Mesothelial cell of epicardium (in vitro differentiated cells): Measurements from ENCODE around the gene C1QC. TPM values are rescaled to one million over a fixed set of nuclear protein-coding genes. Genes with fewer than 3 reads are reported as not detected.
A peak's percentile ranks its signal among the peaks of the same experiment; 100 is the strongest.
"Not testable (repeated sequence)": the region's sequence is repeated elsewhere in the genome, so short reads cannot be mapped to it uniquely, and the experiment has no call there.

Source experiments
- DNase-seq, 2 experiments: peaks; one replicate each; pipeline ENCODE4 v3.0.0; 2021; ENCODE audit warnings: low spot score in 2 of 2; ENCODE audit not compliant: unreplicated experiment in 2 of 2
- H3K27ac Mint-ChIP-seq: 2 replicates; pipeline ENCODE4 v1.8.0; 2021; ENCODE audit warnings: mixed read lengths
- H3K27me3 Mint-ChIP-seq: 2 replicates; pipeline ENCODE4 v1.8.0; 2021; ENCODE audit warnings: low read depth, mixed read lengths
- H3K36me3 Mint-ChIP-seq: 2 replicates; pipeline ENCODE4 v1.8.0; 2021; ENCODE audit warnings: mixed read lengths
- H3K4me1 Mint-ChIP-seq: 2 replicates; pipeline ENCODE4 v1.8.0; 2021; ENCODE audit warnings: mixed read lengths
- H3K4me3 Mint-ChIP-seq: 2 replicates; pipeline ENCODE4 v1.8.0; 2021; ENCODE audit warnings: mild to moderate bottlenecking, moderate library complexity, mixed read lengths
- H3K9me3 Mint-ChIP-seq: 2 replicates; pipeline ENCODE4 v1.8.0; 2021; ENCODE audit warnings: mixed read lengths
- total RNA-seq: library from RNA; stranded (reverse); gene quantifications from 3 replicates; pipeline ENCODE4 v1.2.1, GENCODE V29; 2021
- TF ChIP-seq, protein P1 (sequence below): fragments of 200-600 bp; sonication (generic); IDR thresholded peaks from one replicate; pipeline ENCODE4 v1.5.0; 2021; ENCODE audit warnings: antibody characterized with exemption; ENCODE audit not compliant: unreplicated experiment

C1QC gene
- total RNA-seq, 1 donor from 2014 or later, result not detected

DNA sequence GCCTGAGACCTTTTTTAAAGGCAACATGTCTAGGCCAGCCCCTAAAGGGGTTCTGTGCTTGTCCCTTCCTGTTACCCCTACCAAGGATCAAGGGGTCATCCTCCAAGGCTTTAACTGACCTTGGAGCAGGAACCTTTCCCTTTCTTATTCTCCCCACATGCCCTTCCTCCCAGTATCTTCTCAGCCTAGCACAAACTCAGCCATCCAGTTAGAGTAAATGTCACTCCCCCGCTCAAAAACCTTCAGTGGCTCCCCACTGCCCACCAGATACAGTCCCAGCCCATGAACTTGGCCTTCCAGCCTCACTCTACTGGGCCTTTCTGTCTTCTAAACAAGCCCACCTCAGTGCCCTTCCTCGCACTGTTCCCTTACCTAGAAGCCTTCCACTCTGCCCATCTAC is 18.4 kb downstream of the C1QC start:
- H3K4me3 Mint-ChIP-seq, result no peak overlapping the region
- H3K27ac Mint-ChIP-seq, result no peak overlapping the region
- TF ChIP-seq, protein P1, sequence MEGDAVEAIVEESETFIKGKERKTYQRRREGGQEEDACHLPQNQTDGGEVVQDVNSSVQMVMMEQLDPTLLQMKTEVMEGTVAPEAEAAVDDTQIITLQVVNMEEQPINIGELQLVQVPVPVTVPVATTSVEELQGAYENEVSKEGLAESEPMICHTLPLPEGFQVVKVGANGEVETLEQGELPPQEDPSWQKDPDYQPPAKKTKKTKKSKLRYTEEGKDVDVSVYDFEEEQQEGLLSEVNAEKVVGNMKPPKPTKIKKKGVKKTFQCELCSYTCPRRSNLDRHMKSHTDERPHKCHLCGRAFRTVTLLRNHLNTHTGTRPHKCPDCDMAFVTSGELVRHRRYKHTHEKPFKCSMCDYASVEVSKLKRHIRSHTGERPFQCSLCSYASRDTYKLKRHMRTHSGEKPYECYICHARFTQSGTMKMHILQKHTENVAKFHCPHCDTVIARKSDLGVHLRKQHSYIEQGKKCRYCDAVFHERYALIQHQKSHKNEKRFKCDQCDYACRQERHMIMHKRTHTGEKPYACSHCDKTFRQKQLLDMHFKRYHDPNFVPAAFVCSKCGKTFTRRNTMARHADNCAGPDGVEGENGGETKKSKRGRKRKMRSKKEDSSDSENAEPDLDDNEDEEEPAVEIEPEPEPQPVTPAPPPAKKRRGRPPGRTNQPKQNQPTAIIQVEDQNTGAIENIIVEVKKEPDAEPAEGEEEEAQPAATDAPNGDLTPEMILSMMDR, result no peak
- peaks cover 23% of the 10 kb centered on the region for H3K27me3 Mint-ChIP-seq
- no peaks in the 10 kb centered on the region for H3K9me3 Mint-ChIP-seq
- H3K4me1 Mint-ChIP-seq, result no peaks in the 10 kb centered on the region
- no peak for DNase-seq
- H3K36me3 Mint-ChIP-seq, result no peaks in the 10 kb centered on the region

DNA sequence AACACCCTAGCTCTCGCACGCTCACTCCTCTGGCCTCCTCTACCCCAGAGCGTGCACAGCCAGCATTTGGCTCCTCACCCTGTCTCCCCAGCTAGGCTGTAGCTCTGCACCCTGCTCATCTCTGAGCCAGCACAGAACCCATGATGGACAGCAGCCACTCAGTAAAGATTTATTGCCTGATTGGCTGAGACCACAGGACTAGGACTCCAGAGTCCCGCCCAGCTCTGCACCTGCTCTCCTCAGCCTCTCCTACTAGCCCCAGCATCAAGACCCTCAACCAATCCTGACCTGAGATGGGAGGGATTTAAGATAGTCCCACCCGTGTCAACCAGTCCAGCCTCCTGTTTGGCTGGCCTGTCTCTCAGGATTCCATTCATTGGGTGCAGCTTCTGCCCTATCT is 18.9 kb downstream of the C1QC start:
- H3K36me3 Mint-ChIP-seq, result no peaks in the 10 kb centered on the region
- H3K27ac Mint-ChIP-seq, result no peak overlapping the region

DNA sequence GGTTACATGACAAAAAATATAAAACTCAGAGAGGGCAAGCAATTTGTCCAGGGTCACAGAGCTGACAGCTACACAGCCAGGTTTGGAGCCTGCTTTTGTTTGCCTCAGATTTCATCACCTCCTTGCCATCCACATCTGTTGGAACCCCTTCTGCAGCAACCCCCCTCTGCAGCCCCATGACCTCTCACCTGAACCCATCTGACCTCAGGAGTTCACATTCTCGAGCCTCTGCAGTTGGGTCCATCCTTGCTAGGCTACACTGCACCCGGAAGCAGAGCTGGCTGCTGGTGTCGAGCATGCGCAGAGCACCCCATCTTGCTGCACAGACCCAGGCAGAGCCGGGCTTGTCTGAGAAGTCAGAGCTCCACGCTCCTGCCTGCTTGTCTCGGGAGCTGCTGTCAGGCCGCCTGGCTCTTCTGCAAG is 19.6 kb downstream of the C1QC start:
- Mint-ChIP-seq H3K27me3 (peaks cover 20% of the 10 kb centered on the region), H3K27ac (no peak overlapping the region), H3K9me3 (no peaks in the 10 kb centered on the region), H3K36me3 (no peaks in the 10 kb centered on the region), H3K4me3 (no peak overlapping the region), H3K4me1 (no peaks in the 10 kb centered on the region)
- TF ChIP-seq, protein P1, result no peak
- DNase-seq, result no peak

More for the DNA sequence above, 18.9 kb downstream of the C1QC start:
- H3K4me3 Mint-ChIP-seq, result no peak overlapping the region
- H3K4me1 Mint-ChIP-seq, result no peaks in the 10 kb centered on the region
- H3K9me3 Mint-ChIP-seq, result no peaks in the 10 kb centered on the region
- TF ChIP-seq, protein P1, result no peak
- peaks cover 20% of the 10 kb centered on the region for H3K27me3 Mint-ChIP-seq
- no peak for DNase-seq

DNA sequence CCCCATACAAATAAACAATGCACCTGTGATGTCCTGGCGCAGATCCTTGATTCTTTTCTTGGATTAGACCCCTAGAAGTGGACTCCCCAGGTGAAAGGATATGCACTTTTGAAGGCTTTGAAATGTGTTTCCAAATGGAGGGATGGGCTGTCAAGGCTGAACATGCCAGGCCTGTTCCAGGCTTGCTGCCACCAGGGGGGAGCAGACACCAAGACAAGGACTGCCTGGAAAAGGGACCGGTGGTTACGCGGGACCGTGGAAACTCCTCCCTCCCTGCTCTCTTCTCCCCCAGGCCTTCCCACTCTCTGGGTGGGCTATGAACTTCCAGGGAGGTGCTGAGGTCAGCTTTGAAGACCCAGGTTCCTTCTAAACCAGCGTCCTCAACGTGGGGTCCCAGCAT is 22.3 kb downstream of the C1QC start:
- H3K27ac Mint-ChIP-seq, result no peak overlapping the region
- peaks cover 12% of the 10 kb centered on the region for H3K27me3 Mint-ChIP-seq
- no peaks in the 10 kb centered on the region for H3K36me3 Mint-ChIP-seq
- DNase-seq, result peak in 1 of 2 experiments; percentile 69
- TF ChIP-seq, protein P1, result peak; percentile 56
- H3K9me3 Mint-ChIP-seq, result no peaks in the 10 kb centered on the region
- H3K4me3 Mint-ChIP-seq, result no peak overlapping the region
- H3K4me1 Mint-ChIP-seq, result peaks cover 5% of the 10 kb centered on the region

DNA sequence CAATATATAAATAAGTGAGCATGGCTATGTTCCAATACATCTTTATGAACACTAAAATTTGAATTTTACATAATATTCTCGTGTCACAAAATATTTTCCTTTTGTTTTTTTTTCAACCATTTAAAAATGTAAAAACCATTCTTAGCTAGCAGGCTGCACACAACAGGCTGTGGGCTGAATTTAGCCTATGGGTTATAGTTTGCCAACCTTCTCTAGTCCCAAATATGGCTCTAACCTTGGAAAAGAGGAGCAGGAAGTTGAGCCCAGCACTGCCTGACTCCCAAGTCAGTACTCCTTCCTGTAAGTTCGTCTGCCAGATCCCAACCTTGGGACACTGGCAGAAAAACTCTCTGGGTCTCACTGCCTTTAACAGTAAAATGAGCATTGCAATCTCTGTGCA is 23.0 kb downstream of the C1QC start:
- Mint-ChIP-seq H3K4me1 (peaks cover 9% of the 10 kb centered on the region), H3K27ac (no peak overlapping the region), H3K9me3 (no peaks in the 10 kb centered on the region), H3K36me3 (no peaks in the 10 kb centered on the region), H3K27me3 (peaks cover 12% of the 10 kb centered on the region), H3K4me3 (no peak overlapping the region)
- TF ChIP-seq, protein P1, result no peak
- DNase-seq, result no peak

DNA sequence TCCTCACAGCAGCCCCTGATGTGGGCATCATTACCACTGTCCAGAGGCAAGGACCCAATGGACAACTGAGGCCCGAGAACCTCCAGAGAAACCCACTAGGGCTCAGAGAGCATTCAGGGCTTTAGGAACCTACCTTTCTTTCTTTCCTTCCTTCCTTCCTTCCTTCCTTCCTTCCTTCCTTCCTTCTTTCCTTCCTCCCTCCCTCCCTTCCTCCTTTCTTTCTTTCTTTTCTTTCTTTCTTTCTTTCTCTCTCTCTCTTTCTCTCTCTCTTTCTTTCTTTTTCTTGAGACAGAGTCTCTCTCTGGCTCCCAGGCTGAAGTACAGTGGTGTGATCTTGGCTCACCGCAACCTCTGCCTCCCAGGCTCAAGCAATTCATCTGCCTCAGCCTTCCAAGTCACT is 25.4 kb downstream of the C1QC start:
- not testable (repeated sequence) for H3K9me3 Mint-ChIP-seq, H3K4me1 Mint-ChIP-seq, H3K4me3 Mint-ChIP-seq, H3K36me3 Mint-ChIP-seq, DNase-seq
- Mint-ChIP-seq H3K27ac (peak overlapping the region; percentile 81), H3K27me3 (peaks cover 12% of the 10 kb centered on the region)
